Activated T-helper 1 cell treated with anti-CD3 and anti-CD28 coated beads, Interleukin-12 subunit alpha, Interleukin-12 subunit beta, Interleukin-2, Interleukin-4 antibody, amounts not matched to agents 30 ng/mL and 10 ng/mL and 1 ng/mL, durations not matched to agents 14 hours and 24 hours and 36 hours (primary cell): ENCODE results near the gene IFNGR2. TPM values are rescaled to one million over a fixed set of nuclear protein-coding genes. Genes with fewer than 3 reads are reported as not detected.
A peak's percentile ranks its signal among the peaks of the same experiment; 100 is the strongest.
"Not testable (repeated sequence)": the region's sequence is repeated elsewhere in the genome, so short reads cannot be mapped to it uniquely, and the experiment has no call there.

ENCODE experiments used
- DNase-seq: peaks from one replicate; pipeline ENCODE4 v3.0.0; 2021; ENCODE audit warnings: low spot score
- H3K27ac Mint-ChIP-seq: one replicate; pipeline ENCODE4 v1.8.0; 2021; ENCODE audit warnings: mild to moderate bottlenecking, mixed read lengths
- H3K27me3 Mint-ChIP-seq: one replicate; pipeline ENCODE4 v1.8.0; 2022; ENCODE audit warnings: mild to moderate bottlenecking, moderate library complexity, mixed read lengths; ENCODE audit not compliant: insufficient read depth
- H3K36me3 Mint-ChIP-seq: one replicate; pipeline ENCODE4 v1.8.0; 2021; ENCODE audit warnings: low read depth, mixed read lengths
- H3K4me1 Mint-ChIP-seq: one replicate; pipeline ENCODE4 v1.8.0; 2021; ENCODE audit warnings: low read depth, mixed read lengths
- H3K4me3 Mint-ChIP-seq: one replicate; pipeline ENCODE4 v1.8.0; 2021; ENCODE audit warnings: mild to moderate bottlenecking, moderate library complexity, mixed read lengths
- H3K9me3 Mint-ChIP-seq: one replicate; pipeline ENCODE4 v1.8.0; 2021; ENCODE audit warnings: mixed read lengths
- intact Hi-C: fragments of 100-400 bp; cut with micrococcal nuclease; formaldehyde crosslinking; loops from one replicate; pipeline ENCODE4 v1.15.1; 2024
- total RNA-seq: library from RNA; stranded (reverse); gene quantifications from 2 replicates; pipeline ENCODE4 v1.2.3, GENCODE V29; 2022

IFNGR2 gene
- total RNA-seq, 1 donor from 2014 or later = 3.7 TPM

DNA sequence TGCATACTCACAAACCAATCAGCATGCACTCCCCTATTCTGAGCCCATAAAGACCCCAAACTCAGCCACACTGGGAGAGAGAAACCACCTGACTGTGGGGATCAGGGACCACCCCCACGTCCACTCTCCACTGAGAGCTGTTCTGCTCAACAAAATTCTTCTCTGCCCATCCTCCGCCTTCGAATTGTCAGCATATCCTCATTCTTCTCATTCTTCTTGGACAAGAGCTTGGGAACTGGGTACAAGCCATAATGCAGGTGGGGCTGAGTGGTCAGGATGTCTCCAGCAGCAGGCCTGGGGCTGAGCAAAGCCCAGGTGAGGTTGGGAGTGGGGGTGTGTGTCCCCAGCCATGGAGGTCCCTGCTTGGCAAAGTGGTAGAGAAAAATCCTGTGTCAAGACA lies 34.6 kb upstream of the IFNGR2 start:
- intact Hi-C loops = no loop called here
- no peak for DNase-seq

DNA sequence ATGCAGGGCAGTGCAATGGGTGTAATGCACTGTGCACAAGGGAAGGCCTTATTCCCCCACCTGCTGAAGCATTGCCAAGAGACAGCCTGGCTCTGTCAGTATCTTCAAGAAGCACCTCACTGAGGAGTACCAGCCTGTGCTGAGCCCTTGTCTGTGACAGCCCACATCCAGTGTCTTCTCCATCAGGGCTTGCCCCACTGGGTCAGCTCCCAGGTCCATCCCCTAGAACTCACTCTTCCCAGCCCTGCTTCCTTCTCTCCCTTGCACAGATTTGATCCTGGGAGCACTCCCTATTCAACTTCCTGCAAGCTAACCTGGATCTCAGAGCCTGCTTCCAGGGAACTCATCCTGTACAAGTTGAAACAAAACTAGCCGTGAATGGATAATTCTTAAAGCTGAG lies 33.6 kb upstream of the IFNGR2 start:
- peaks cover 19% of the 10 kb centered on the region for H3K36me3 Mint-ChIP-seq
- intact Hi-C loops = no loop called here
- peaks cover 8% of the 10 kb centered on the region for H3K27me3 Mint-ChIP-seq
- H3K4me3 Mint-ChIP-seq = no peak overlapping the region
- no peaks in the 10 kb centered on the region for H3K4me1 Mint-ChIP-seq
- H3K27ac Mint-ChIP-seq = no peak overlapping the region
- H3K9me3 Mint-ChIP-seq = peaks cover 33% of the 10 kb centered on the region
- DNase-seq = no peak

More for the DNA sequence above, 34.6 kb upstream of the IFNGR2 start:
- H3K27me3 Mint-ChIP-seq = peaks cover 4% of the 10 kb centered on the region
- H3K9me3 Mint-ChIP-seq = peaks cover 33% of the 10 kb centered on the region
- H3K27ac Mint-ChIP-seq = no peak overlapping the region
- peaks cover 19% of the 10 kb centered on the region for H3K36me3 Mint-ChIP-seq
- peaks cover 4% of the 10 kb centered on the region for H3K4me1 Mint-ChIP-seq
- H3K4me3 Mint-ChIP-seq = no peak overlapping the region

- Mint-ChIP-seq H3K4me3 (no peak overlapping the region), H3K27me3 (peaks cover 10% of the 10 kb centered on the region), H3K9me3 (peaks cover 33% of the 10 kb centered on the region), H3K27ac (no peak overlapping the region), H3K4me1 (peaks cover 3% of the 10 kb centered on the region), H3K36me3 (peaks cover 19% of the 10 kb centered on the region)
- intact Hi-C loops = no loop called here
- no peak for DNase-seq
Measured at GRCh38 chr21:33370305-33370704, 32.9 kb upstream of the IFNGR2 start.

GRCh38 chr21:33371366-33371765 lies 31.8 kb upstream of the IFNGR2 start:
- H3K27me3 Mint-ChIP-seq = peaks cover 11% of the 10 kb centered on the region
- no peak overlapping the region for H3K4me3 Mint-ChIP-seq
- intact Hi-C loops = no loop called here
- no peak for DNase-seq
- H3K4me1 Mint-ChIP-seq = peaks cover 5% of the 10 kb centered on the region
- peaks cover 27% of the 10 kb centered on the region for H3K9me3 Mint-ChIP-seq
- H3K27ac Mint-ChIP-seq = no peak overlapping the region
- peaks cover 14% of the 10 kb centered on the region for H3K36me3 Mint-ChIP-seq

GRCh38 chr21:33372582-33372981 lies 30.6 kb upstream of the IFNGR2 start:
- H3K4me3 Mint-ChIP-seq = no peak overlapping the region
- intact Hi-C loops = no loop called here
- no peak overlapping the region for H3K27ac Mint-ChIP-seq
- DNase-seq = no peak
- peaks cover 20% of the 10 kb centered on the region for H3K27me3 Mint-ChIP-seq
- H3K4me1 Mint-ChIP-seq = peaks cover 5% of the 10 kb centered on the region
- H3K36me3 Mint-ChIP-seq = peaks cover 4% of the 10 kb centered on the region
- peaks cover 15% of the 10 kb centered on the region for H3K9me3 Mint-ChIP-seq

DNA sequence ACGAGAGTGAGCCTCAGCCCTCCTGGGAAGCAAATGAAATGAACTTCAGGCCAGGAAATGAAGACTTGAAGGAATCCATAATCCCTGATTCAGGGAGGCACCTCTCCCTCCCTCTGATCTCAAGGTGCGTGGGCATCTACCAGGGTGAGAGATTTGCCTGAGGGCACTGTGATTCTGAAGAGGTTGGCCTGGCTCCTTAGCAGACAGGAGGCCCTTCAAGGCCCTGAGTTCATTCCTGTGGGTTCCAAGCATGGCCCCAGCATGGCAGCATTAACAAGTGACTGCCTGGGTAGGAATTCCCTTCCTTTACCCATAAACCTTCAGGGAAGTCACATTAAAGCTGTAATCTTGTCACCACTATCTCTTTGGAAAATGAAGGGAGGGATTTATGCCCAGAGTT lies 29.8 kb upstream of the IFNGR2 start:
- no peak for DNase-seq
- no peak overlapping the region for H3K4me3 Mint-ChIP-seq
- peaks cover 5% of the 10 kb centered on the region for H3K4me1 Mint-ChIP-seq
- H3K27me3 Mint-ChIP-seq = peaks cover 28% of the 10 kb centered on the region
- H3K36me3 Mint-ChIP-seq = peaks cover 2% of the 10 kb centered on the region
- intact Hi-C loops = no loop called here
- H3K27ac Mint-ChIP-seq = no peak overlapping the region
- peaks cover 9% of the 10 kb centered on the region for H3K9me3 Mint-ChIP-seq

DNA sequence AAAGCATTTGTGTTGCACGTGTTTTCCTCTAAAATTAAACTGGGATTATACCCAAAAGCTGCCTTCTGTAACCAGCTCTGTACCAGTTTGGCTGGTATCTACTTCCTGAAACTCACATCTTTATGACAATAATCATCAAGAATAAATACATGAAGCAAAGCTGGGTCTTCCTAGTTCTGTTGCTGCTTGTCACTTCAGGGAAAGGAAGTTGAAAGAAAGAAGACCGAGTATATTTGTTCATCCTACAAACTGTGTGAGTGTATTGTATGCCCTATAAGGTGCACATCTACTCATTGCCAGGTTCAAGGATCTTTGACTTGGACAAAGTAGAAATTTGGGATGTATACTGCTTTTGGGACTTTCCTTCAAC lies 29.1 kb upstream of the IFNGR2 start:
- Mint-ChIP-seq H3K4me3 (no peak overlapping the region), H3K9me3 (peaks cover 6% of the 10 kb centered on the region), H3K27me3 (peaks cover 33% of the 10 kb centered on the region), H3K36me3 (no peaks in the 10 kb centered on the region), H3K4me1 (peaks cover 5% of the 10 kb centered on the region), H3K27ac (no peak overlapping the region)
- DNase-seq = no peak
- intact Hi-C loops = loop anchor here (1.0 kb wide), 2 partner anchors 71 to 174 kb away; no protein-coding TSS in a partner anchor

DNA sequence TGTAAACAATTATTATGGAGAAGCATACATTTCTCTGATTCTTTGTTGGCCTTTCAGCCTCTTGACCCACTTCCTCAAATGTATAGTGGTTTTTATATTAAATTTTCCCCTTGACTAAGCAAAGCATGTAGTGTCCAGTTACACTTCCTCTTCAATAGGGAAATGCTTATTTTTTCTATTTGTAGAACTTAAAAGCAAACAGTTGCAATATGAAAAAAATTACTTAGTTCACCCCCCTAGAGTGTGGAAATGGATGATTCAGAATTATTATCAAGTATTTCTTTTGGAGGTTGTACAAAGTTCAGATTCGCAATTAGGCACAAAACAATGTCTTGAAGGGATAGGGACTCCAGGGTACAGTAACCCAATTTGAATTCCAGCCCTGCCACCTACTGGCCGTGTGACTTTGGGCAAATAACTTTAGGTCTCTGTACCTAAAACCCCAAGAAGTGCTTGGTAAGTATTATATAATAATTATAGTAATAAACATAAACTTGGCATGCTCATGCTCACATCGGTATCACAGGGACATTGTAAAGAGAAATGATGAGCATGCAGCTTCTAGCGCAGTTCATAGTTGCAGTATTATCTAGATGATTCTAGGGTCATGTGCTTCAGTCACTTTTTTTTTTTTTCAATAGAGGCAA lies 28.6 kb upstream of the IFNGR2 start:
- Mint-ChIP-seq H3K4me3 (no peak overlapping the region), H3K27me3 (peaks cover 37% of the 10 kb centered on the region), H3K4me1 (peaks cover 5% of the 10 kb centered on the region), H3K36me3 (no peaks in the 10 kb centered on the region), H3K9me3 (peaks cover 6% of the 10 kb centered on the region), H3K27ac (no peak overlapping the region)
- DNase-seq = peak; percentile 22
- intact Hi-C loops = loop anchor here (1.0 kb wide), 2 partner anchors 71 to 174 kb away; no protein-coding TSS in a partner anchor

DNA sequence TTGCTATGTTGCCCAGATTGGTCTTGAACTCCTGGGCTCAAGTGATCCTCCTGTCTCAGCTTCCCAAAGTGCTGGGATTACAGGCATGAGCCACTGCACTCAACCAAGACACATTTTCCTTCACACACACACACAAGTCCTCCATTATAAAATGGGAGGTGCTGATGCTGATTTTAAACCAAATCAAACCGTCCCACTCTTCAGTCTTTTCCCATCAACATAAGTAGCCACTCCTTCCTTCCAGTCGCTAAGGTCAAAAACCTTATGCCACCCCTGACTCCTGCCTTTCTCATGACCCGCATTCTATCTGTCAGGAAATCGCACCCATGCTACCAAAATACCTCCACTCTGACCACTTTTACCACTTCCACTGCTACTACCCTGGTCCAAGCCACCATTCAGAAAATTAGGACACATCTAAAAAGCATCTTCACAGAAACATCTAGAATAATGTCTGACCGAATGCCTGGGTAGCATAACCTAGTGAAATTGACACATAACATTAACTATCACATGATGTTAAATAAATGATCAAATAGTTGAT lies 28.0 kb upstream of the IFNGR2 start:
- Mint-ChIP-seq H3K4me1 (peaks cover 9% of the 10 kb centered on the region), H3K27ac (no peak overlapping the region), H3K9me3 (peaks cover 3% of the 10 kb centered on the region), H3K36me3 (no peaks in the 10 kb centered on the region), H3K4me3 (no peak overlapping the region), H3K27me3 (peaks cover 37% of the 10 kb centered on the region)
- intact Hi-C loops = no loop called here
- no peak for DNase-seq

DNA sequence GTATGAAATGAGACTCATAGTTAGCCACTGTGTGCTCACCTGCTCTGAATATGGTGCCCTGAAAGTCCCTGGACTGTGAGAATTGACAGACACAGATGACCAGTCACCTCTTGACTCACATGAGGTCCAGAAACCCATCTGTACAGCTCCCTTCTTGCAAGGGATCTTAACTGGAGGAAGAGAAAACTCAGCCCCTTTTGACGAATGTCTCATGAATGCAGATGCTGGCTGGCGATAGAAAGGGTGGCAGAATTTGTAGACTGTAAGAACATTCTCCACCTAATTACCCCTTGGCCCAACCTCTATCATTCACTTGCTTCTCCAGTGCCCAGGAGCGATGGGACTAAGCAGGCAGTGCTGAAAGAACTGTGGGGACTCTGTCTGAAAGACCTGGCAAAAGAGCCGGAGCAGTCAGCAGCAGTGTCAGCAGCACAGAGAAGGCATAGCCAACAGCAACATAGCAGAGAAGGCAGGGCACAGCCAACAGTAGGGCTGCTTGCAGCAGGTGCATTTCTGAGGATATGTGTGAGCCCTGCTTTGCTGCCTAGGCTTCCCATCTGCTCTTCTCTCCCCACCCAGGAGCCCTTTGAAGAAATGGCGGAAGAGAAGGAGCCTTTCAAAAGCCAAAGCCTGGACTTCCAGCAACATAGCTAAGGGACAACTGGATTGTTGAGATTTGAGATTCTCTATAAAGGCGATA lies 25.8 kb upstream of the IFNGR2 start:
- intact Hi-C loops = no loop called here
- no peak for DNase-seq

GRCh38 chr21:33378081-33378480 lies 25.1 kb upstream of the IFNGR2 start:
- no peaks in the 10 kb centered on the region for H3K36me3 Mint-ChIP-seq
- DNase-seq = no peak
- no peak overlapping the region for H3K4me3 Mint-ChIP-seq
- H3K27ac Mint-ChIP-seq = no peak overlapping the region
- peaks cover 38% of the 10 kb centered on the region for H3K27me3 Mint-ChIP-seq
- intact Hi-C loops = no loop called here
- no peaks in the 10 kb centered on the region for H3K9me3 Mint-ChIP-seq
- H3K4me1 Mint-ChIP-seq = peaks cover 37% of the 10 kb centered on the region

More for the DNA sequence above, 25.8 kb upstream of the IFNGR2 start:
- Mint-ChIP-seq H3K27me3 (peaks cover 38% of the 10 kb centered on the region), H3K27ac (no peak overlapping the region), H3K36me3 (no peaks in the 10 kb centered on the region), H3K4me1 (peaks cover 30% of the 10 kb centered on the region), H3K4me3 (no peak overlapping the region), H3K9me3 (no peaks in the 10 kb centered on the region)

DNA sequence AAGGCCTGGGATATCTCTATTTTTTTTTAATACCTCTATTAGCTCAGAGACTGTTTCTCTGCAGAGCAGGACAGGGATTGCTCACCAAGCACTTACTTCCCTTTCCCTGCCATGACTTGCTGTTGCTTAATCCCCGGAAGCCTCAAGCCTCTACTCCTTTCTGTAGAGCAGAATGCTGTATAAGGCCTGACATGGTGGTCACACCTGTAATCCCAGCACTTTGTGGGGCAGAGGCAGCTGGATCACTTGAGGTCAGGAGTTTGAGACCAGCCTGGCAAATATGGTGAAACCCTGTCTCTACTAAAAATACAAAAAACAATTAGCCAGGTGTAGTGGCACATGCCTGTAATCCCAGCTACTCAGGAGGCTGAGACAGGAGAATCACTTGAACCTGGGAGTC lies 23.3 kb upstream of the IFNGR2 start:
- peaks cover 54% of the 10 kb centered on the region for H3K4me1 Mint-ChIP-seq
- H3K36me3 Mint-ChIP-seq, DNase-seq, H3K4me3 Mint-ChIP-seq, H3K9me3 Mint-ChIP-seq: not testable (repeated sequence)
- intact Hi-C loops = loop anchor here (1.0 to 5.0 kb wide), 4 partner anchors 151 to 888 kb away; partner anchors contain the start of genes CFAP298, CRYZL1, IFNAR2 and ITSN1
- H3K27me3 Mint-ChIP-seq = peaks cover 36% of the 10 kb centered on the region
- peak overlapping the region; percentile 84 for H3K27ac Mint-ChIP-seq

DNA sequence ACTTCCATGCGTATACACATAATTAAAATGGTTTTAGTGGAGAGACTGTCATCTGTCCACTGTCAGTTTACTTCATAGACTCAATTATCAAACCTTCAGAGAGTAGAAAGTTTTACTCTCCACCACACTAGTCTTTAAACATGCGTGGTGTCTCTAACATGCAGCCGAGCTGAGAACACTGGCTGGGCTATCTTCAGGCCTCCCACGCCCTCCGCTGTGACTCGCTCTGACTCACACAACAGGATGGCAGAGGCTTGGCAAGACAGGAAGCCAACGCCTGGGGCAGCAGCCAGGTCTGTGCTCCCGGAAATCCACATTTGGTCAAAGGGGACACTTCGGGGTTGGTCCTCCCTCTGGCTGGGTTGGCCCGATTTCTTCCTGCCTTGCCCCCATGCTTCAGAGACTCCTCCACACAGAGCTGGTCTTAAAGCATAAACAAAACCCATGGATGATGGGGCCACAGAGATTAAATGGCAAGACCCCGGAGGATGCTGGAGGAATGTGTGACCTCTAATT lies 22.7 kb upstream of the IFNGR2 start:
- H3K4me1 Mint-ChIP-seq = peaks cover 54% of the 10 kb centered on the region
- H3K27me3 Mint-ChIP-seq = peaks cover 40% of the 10 kb centered on the region
- H3K27ac Mint-ChIP-seq = peak overlapping the region; percentile 84
- peak; percentile 70 for DNase-seq
- intact Hi-C loops = loop anchor here (1.0 to 5.0 kb wide), 4 partner anchors 151 to 888 kb away; partner anchors contain the start of genes CFAP298, CRYZL1, IFNAR2 and ITSN1
- peaks cover under 1% of the 10 kb centered on the region for H3K36me3 Mint-ChIP-seq
- H3K4me3 Mint-ChIP-seq = peak overlapping the region; percentile 23
- no peaks in the 10 kb centered on the region for H3K9me3 Mint-ChIP-seq
